ENCODE data around the gene ARHGEF38. TPM values are rescaled to one million over a fixed set of nuclear protein-coding genes. Genes with fewer than 3 reads are reported as not detected.

The ARHGEF38 gene
- total RNA-seq, 2 donors from 2014 or later: 0.51 to 2.1 TPM

- H3K4me3 Mint-ChIP-seq: no peak overlapping the region
- WGBS, 2 experiments (ENCODE audit: insufficient coverage in 1 of 2, insufficient read length in 1 of 2): 77% methylated on average over 2 of the region's 2 CpGs; no CpG with 5 or more reads in 1 of the 2 experiments
- no peak overlapping the region for H3K27ac Mint-ChIP-seq
- DNase-seq: no peak
- Histone ChIP-seq H3K9ac (ENCODE audit: extremely low read depth, low read length, poor library complexity, severe bottlenecking) (no peak overlapping the region), H3K36me3 (ENCODE audit: control insufficient read depth, insufficient read depth, low read length) (no peaks in the 10 kb centered on the region), H3K27ac (ENCODE audit: low read depth, low read length) (no peak overlapping the region), H3K27me3 (ENCODE audit: control insufficient read depth, insufficient read depth, low read length, poor library complexity, severe bottlenecking) (no peaks in the 10 kb centered on the region), H3K4me3 (ENCODE audit: low read length) (no peak overlapping the region), H3K9me3 (ENCODE audit: control insufficient read depth, low read length) (no peaks in the 10 kb centered on the region), H3K4me1 (ENCODE audit: control insufficient read depth, insufficient read depth, low read length) (no peaks in the 10 kb centered on the region)
- TF ChIP-seq CTCF (conservative IDR thresholded peaks at IDR 0.05): no peak
- no peaks in the 10 kb centered on the region for H3K36me3 Mint-ChIP-seq (ENCODE audit: low read depth)
- H3K4me1 Mint-ChIP-seq: peaks cover 4% of the 10 kb centered on the region
- H3K27me3 Mint-ChIP-seq (ENCODE audit: insufficient read depth): peaks cover 3% of the 10 kb centered on the region
- H3K9me3 Mint-ChIP-seq: peaks cover 17% of the 10 kb centered on the region
Measured at GRCh38 chr4:105510245-105510644, 42.2 kb upstream of the ARHGEF38 start.

GRCh38 chr4:105520819-105521790 is 31.3 kb upstream of the ARHGEF38 start:
- DNase-seq: peak; percentile 72

GRCh38 chr4:105526656-105527055 is 25.8 kb upstream of the ARHGEF38 start:
- H3K9me3 ChIP-seq (ENCODE audit: control insufficient read depth, low read length): no peaks in the 10 kb centered on the region
- WGBS, 2 experiments (ENCODE audit: insufficient coverage in 1 of 2, insufficient read length in 1 of 2): 94 to 96% methylated on average over 8 to 15 of the region's 15 CpGs
- Mint-ChIP-seq H3K4me1 (no peaks in the 10 kb centered on the region), H3K4me3 (no peak overlapping the region), H3K36me3 (ENCODE audit: low read depth) (no peaks in the 10 kb centered on the region), H3K27ac (no peak overlapping the region), H3K9me3 (no peaks in the 10 kb centered on the region), H3K27me3 (ENCODE audit: insufficient read depth) (peaks cover 31% of the 10 kb centered on the region)
- peaks cover 4% of the 10 kb centered on the region for H3K27me3 ChIP-seq (ENCODE audit: control insufficient read depth, insufficient read depth, low read length, poor library complexity, severe bottlenecking)
- no peaks in the 10 kb centered on the region for H3K4me1 ChIP-seq (ENCODE audit: control insufficient read depth, insufficient read depth, low read length)
- no peaks in the 10 kb centered on the region for H3K36me3 ChIP-seq (ENCODE audit: control insufficient read depth, insufficient read depth, low read length)
- no peak for DNase-seq
- H3K9ac ChIP-seq (ENCODE audit: extremely low read depth, low read length, poor library complexity, severe bottlenecking): no peak overlapping the region
- no peak overlapping the region for H3K4me3 ChIP-seq (ENCODE audit: low read length)
- no peak for TF ChIP-seq CTCF (conservative IDR thresholded peaks at IDR 0.05)
- no peak overlapping the region for H3K27ac ChIP-seq (ENCODE audit: low read depth, low read length)

More at GRCh38 chr4:105520819-105521790, 31.3 kb upstream of the ARHGEF38 start:
- Histone ChIP-seq H3K27me3 (ENCODE audit: control insufficient read depth, insufficient read depth, low read length, poor library complexity, severe bottlenecking) (no peaks in the 10 kb centered on the region), H3K9ac (ENCODE audit: extremely low read depth, low read length, poor library complexity, severe bottlenecking) (no peak overlapping the region), H3K27ac (ENCODE audit: low read depth, low read length) (no peak overlapping the region), H3K4me1 (ENCODE audit: control insufficient read depth, insufficient read depth, low read length) (no peaks in the 10 kb centered on the region), H3K9me3 (ENCODE audit: control insufficient read depth, low read length) (no peaks in the 10 kb centered on the region), H3K4me3 (ENCODE audit: low read length) (no peak overlapping the region), H3K36me3 (ENCODE audit: control insufficient read depth, insufficient read depth, low read length) (no peaks in the 10 kb centered on the region)
- H3K27ac Mint-ChIP-seq: no peak overlapping the region
- peaks cover 19% of the 10 kb centered on the region for H3K27me3 Mint-ChIP-seq (ENCODE audit: insufficient read depth)
- 20% methylated on average over 3 of the region's 3 CpGs; no CpG with 5 or more reads in 1 of the 2 experiments for WGBS, 2 experiments (ENCODE audit: insufficient coverage in 1 of 2, insufficient read length in 1 of 2)
- H3K4me1 Mint-ChIP-seq: no peaks in the 10 kb centered on the region
- H3K4me3 Mint-ChIP-seq: no peak overlapping the region
- no peaks in the 10 kb centered on the region for H3K36me3 Mint-ChIP-seq (ENCODE audit: low read depth)
- TF ChIP-seq CTCF (conservative IDR thresholded peaks at IDR 0.05): peak; percentile 84
- no peaks in the 10 kb centered on the region for H3K9me3 Mint-ChIP-seq

All from endodermal cell (in vitro differentiated cells).